Panc1 (cell line): ENCODE measurements around the gene ICE2. TPM values are rescaled to one million over a fixed set of nuclear protein-coding genes. Genes with fewer than 3 reads are reported as not detected.
A peak's percentile ranks its signal among the peaks of the same experiment; 100 is the strongest.

Source experiments
- ATAC-seq: fragments of 200-7000 bp; cut with Tn5 transposase; 2 replicates; pipeline ENCODE4 v1.9.1; 2020; ENCODE audit warnings: mild to moderate bottlenecking, moderate library complexity
- BruUV-seq: library from RNA; stranded (reverse); fragments of 400-500 nt; replicated peaks from 2 replicates; lab custom pipeline; 2021; lab: Mats Ljungman, UMichigan
- CTCF ChIA-PET: fragments of 300-600 bp; sonication (Branson Sonifier 250); formaldehyde crosslinking; loops from one replicate; lab custom pipeline; 2022; ENCODE audit warnings: antibody characterized with exemption; lab: Charles Lee
- POLR2A ChIA-PET: fragments of 300-600 bp; sonication (Branson Sonifier 250); formaldehyde crosslinking; loops from one replicate; lab custom pipeline; 2022; ENCODE audit warnings: antibody characterized with exemption; lab: Charles Lee
- DNase-seq: peaks from one replicate; pipeline ENCODE4 v3.0.0-alpha.2; 2010; ENCODE audit warnings: low read depth, low spot score
- H3K27ac ChIP-seq: 2 replicates; pipeline ENCODE4 v1.5.1; 2011; ENCODE audit warnings: mild to moderate bottlenecking, low read length, inconsistent platforms
- H3K27me3 ChIP-seq: fragments of 200-500 bp; sonication (Bioruptor generic); 2 replicates; pipeline ENCODE4 v1.6.0; 2014; ENCODE audit warnings: low read length, inconsistent platforms; ENCODE audit not compliant: control insufficient read depth, insufficient read depth
- H3K36me3 ChIP-seq: fragments of 200-500 bp; sonication (Bioruptor generic); 2 replicates; pipeline ENCODE4 v1.5.1; 2014; ENCODE audit warnings: inconsistent platforms, mild to moderate bottlenecking, low read length, moderate library complexity; ENCODE audit not compliant: control insufficient read depth, insufficient read depth
- H3K4me1 ChIP-seq: 2 replicates; pipeline ENCODE4 v1.5.1; 2011; ENCODE audit warnings: inconsistent platforms, mild to moderate bottlenecking, low read length, moderate library complexity; ENCODE audit not compliant: control insufficient read depth, insufficient read depth
- H3K4me3 ChIP-seq, 2 experiments: 2 replicates each; pipeline ENCODE4 v1.5.1; 2011 to 2012; ENCODE audit warnings: low read depth in 2 of 2, low read length in 2 of 2, mild to moderate bottlenecking in 2 of 2, inconsistent platforms in 1 of 2, moderate library complexity in 1 of 2
- H3K9me3 ChIP-seq: fragments of 200-500 bp; sonication (Bioruptor generic); 2 replicates; pipeline ENCODE4 v1.5.1; 2014; ENCODE audit warnings: low read depth, mild to moderate bottlenecking, inconsistent platforms, low read length, moderate library complexity; ENCODE audit not compliant: control insufficient read depth, insufficient read depth
- CTCF ChIP-seq: fragments of 450-650 bp; IDR thresholded peaks from 2 replicates; pipeline ENCODE4 v1.5.1; 2017; ENCODE audit warnings: mild to moderate bottlenecking
- POLR2AphosphoS5 ChIP-seq: IDR thresholded peaks from 2 replicates; pipeline ENCODE4 v1.6.1; 2012; ENCODE audit warnings: mild to moderate bottlenecking, low read depth, low read length, moderate library complexity
- REST ChIP-seq, 2 experiments: IDR thresholded peaks; 2 replicates each; pipeline ENCODE4 v1.6.1; 2011 to 2012; ENCODE audit warnings: low read depth in 2 of 2, control low read depth in 1 of 2, low read length in 1 of 2, mild to moderate bottlenecking in 1 of 2, moderate library complexity in 1 of 2; ENCODE audit not compliant: insufficient read depth in 1 of 2
- SIN3A ChIP-seq: IDR thresholded peaks from 2 replicates; pipeline ENCODE4 v1.6.1; 2012; ENCODE audit warnings: low read depth, mild to moderate bottlenecking, low read length, moderate library complexity, borderline replicate concordance; ENCODE audit not compliant: insufficient read depth
- TCF7L2 ChIP-seq: IDR thresholded peaks from 2 replicates; pipeline ENCODE4 v1.6.1; 2011; ENCODE audit warnings: mild to moderate bottlenecking, low read depth, low read length, inconsistent platforms
- in situ Hi-C: cut with HindIII; loops from 2 replicates; pipeline ENCODE4 v1.10.0; 2016; ENCODE audit warnings: low sequenced_read_pairs, low pct_unique_long_range_greater_than_20kb
- intact Hi-C: fragments of 100-400 bp; cut with micrococcal nuclease; formaldehyde crosslinking; loops from one replicate; pipeline ENCODE4 v1.10.0; 2022; ENCODE audit not compliant: unreplicated experiment
- total RNA-seq: library from RNA; stranded (reverse); gene quantifications from one replicate; pipeline ENCODE4 v1.2.1, GENCODE V29; 2021; ENCODE audit not compliant: unreplicated experiment

ICE2 gene
- total RNA-seq, 1 experiment from 2014 or later: 66.2 TPM

- in situ Hi-C loops: no loop called here
- Histone ChIP-seq H3K36me3 (peaks cover 21% of the 10 kb centered on the region), H3K27me3 (no peaks in the 10 kb centered on the region), H3K9me3 (no peaks in the 10 kb centered on the region), H3K4me1 (peaks cover 30% of the 10 kb centered on the region), H3K4me3 (peak overlapping the region in 1 of 2 experiments; percentile 97; a peak in 3 of 4 replicates), H3K27ac (peak overlapping the region; percentile 99)
- intact Hi-C loops: no loop called here
- ATAC-seq (no peak), DNase-seq (no peak)
- BruUV-seq: no TSS peak
- ChIA-PET CTCF (interaction anchor here (0.9 kb wide), 1 partner anchor 44 kb away, joined by 5 read pairs; no protein-coding TSS in a partner anchor), POLR2A (no interaction called here)
- TF ChIP-seq POLR2AphosphoS5: no peak
- no peak for TF ChIP-seq CTCF
- TF ChIP-seq SIN3A: no peak
- TF ChIP-seq REST (IDR thresholded peaks at IDR 0.05; ENCODE audit: insufficient read depth in 1 of 2, low read depth in 2 of 2, low read length in 1 of 2): no peak
- TF ChIP-seq TCF7L2: no peak
Measured at GRCh38 chr15:60476713-60477112, 2.2 kb downstream of the ICE2 start.

GRCh38 chr15:60473135-60473534 lies 5.8 kb downstream of the ICE2 start:
- Histone ChIP-seq H3K4me1 (peaks cover 23% of the 10 kb centered on the region), H3K27ac (no peak overlapping the region), H3K27me3 (no peaks in the 10 kb centered on the region), H3K36me3 (peaks cover 28% of the 10 kb centered on the region), H3K4me3 (no peak overlapping the region), H3K9me3 (no peaks in the 10 kb centered on the region)
- ChIA-PET POLR2A (no interaction called here), CTCF (no interaction called here)
- DNase-seq (no peak), ATAC-seq (no peak)
- BruUV-seq: no TSS peak
- no peak for TF ChIP-seq TCF7L2
- TF ChIP-seq SIN3A: no peak
- TF ChIP-seq REST (IDR thresholded peaks at IDR 0.05; ENCODE audit: insufficient read depth in 1 of 2, low read depth in 2 of 2, low read length in 1 of 2): no peak
- TF ChIP-seq POLR2AphosphoS5: no peak
- no peak for TF ChIP-seq CTCF
- intact Hi-C loops (no loop called here), in situ Hi-C loops (no loop called here)
